GM12878 (cell line): Measurements from ENCODE around the gene EFCAB8. TPM values are rescaled to one million over a fixed set of nuclear protein-coding genes. Genes with fewer than 3 reads are reported as not detected.

Experiments used
- ATAC-seq: fragments of 200-7000 bp; cut with Tn5 transposase; 3 replicates; pipeline ENCODE4 v1.9.1; 2020; ENCODE audit warnings: mild to moderate bottlenecking, moderate library complexity
- BruUV-seq: library from RNA; stranded (reverse); fragments of 400-500 nt; replicated peaks from 2 replicates; lab custom pipeline; 2021; lab: Mats Ljungman, UMichigan
- CTCF ChIA-PET: fragments of 300-600 bp; sonication (Branson Sonifier 250); formaldehyde crosslinking; extraction: SDS; loops from one replicate; lab custom pipeline; 2021; ENCODE audit warnings: inconsistent platforms; lab: Yijun Ruan, JAX
- POLR2A ChIA-PET: fragments of 350-600 bp; formaldehyde crosslinking; extraction: SDS; loops from one replicate; lab custom pipeline; 2021; ENCODE audit warnings: inconsistent platforms; lab: Charles Lee
- RAD21 ChIA-PET: fragments of 300-600 bp; sonication (Branson Sonifier 250); formaldehyde crosslinking; loops from one replicate; lab custom pipeline; 2023; ENCODE audit warnings: antibody characterized with exemption; ENCODE audit not compliant: unreplicated experiment; lab: Charles Lee
- SMC1A ChIA-PET: fragments of 300-600 bp; sonication (Branson Sonifier 250); formaldehyde crosslinking; loops from one replicate; lab custom pipeline; 2023; ENCODE audit not compliant: unreplicated experiment, uncharacterized antibody; lab: Charles Lee
- DNase-seq: peaks from one replicate; pipeline ENCODE4 v3.0.0-alpha.2; 2011; ENCODE audit warnings: low read depth, low spot score
- FAIRE-seq: peaks from 3 replicates; lab custom pipeline; 2011; peaks lifted over from hg19 to GRCh38; lab: Jason Lieb, UNC
- H2AFZ ChIP-seq: 2 replicates; pipeline ENCODE4 v1.6.0; 2011; ENCODE audit warnings: low read depth, low read length, control low read depth; ENCODE audit not compliant: control insufficient read depth
- H3K27ac ChIP-seq: 2 replicates; pipeline ENCODE4 v1.5.1; 2011; ENCODE audit warnings: control low read depth; ENCODE audit not compliant: control insufficient read depth, insufficient read depth
- H3K27me3 ChIP-seq, 2 experiments: replicated peaks in 1 of 2; 2 replicates each; pipeline versions ENCODE4 v1.6.0 to v1.6.1; 2011; ENCODE audit warnings: low read length in 1 of 2; ENCODE audit not compliant: control insufficient read depth in 2 of 2, insufficient read depth in 2 of 2
- H3K36me3 ChIP-seq, 2 experiments: 2 replicates each; pipeline ENCODE4 v1.5.1; 2011; ENCODE audit warnings: low read length in 1 of 2; ENCODE audit not compliant: control insufficient read depth in 2 of 2, insufficient read depth in 2 of 2
- H3K4me1 ChIP-seq: 2 replicates; pipeline ENCODE4 v1.6.1; 2011; ENCODE audit warnings: mild to moderate bottlenecking, low read length, moderate library complexity, mixed read lengths; ENCODE audit not compliant: control insufficient read depth, insufficient read depth
- H3K4me2 ChIP-seq: 2 replicates; pipeline ENCODE4 v1.6.0; 2011; ENCODE audit warnings: control low read depth; ENCODE audit not compliant: control insufficient read depth, insufficient read depth
- H3K4me3 ChIP-seq: fragments of 200-600 bp; sonication (generic); 2 replicates; pipeline ENCODE4 v1.5.1; 2016
- H3K79me2 ChIP-seq: 2 replicates; pipeline ENCODE4 v1.6.0; 2011; ENCODE audit warnings: low read length; ENCODE audit not compliant: control insufficient read depth, insufficient read depth
- H3K9ac ChIP-seq: 2 replicates; pipeline ENCODE4 v1.8.0; 2011; ENCODE audit warnings: low read length, control low read depth, mixed read lengths; ENCODE audit not compliant: control insufficient read depth, insufficient read depth
- H3K9me3 ChIP-seq: replicated peaks from 3 replicates; pipeline ENCODE4 v1.5.1; 2011; ENCODE audit warnings: mild to moderate bottlenecking, low read length; ENCODE audit not compliant: control insufficient read depth, insufficient read depth
- H4K20me1 ChIP-seq: 2 replicates; pipeline ENCODE4 v1.6.0; 2011; ENCODE audit not compliant: control insufficient read depth, insufficient read depth
- BACH1 ChIP-seq: fragments of 450-650 bp; IDR thresholded peaks from 2 replicates; pipeline ENCODE4 v1.6.1; 2017; ENCODE audit warnings: mild to moderate bottlenecking, borderline replicate concordance
- BRCA1 ChIP-seq: IDR thresholded peaks from 2 replicates; pipeline ENCODE4 v1.6.1; 2011; ENCODE audit warnings: low read depth, low read length, improper control_type of control experiment
- CREB1 ChIP-seq: IDR thresholded peaks from 2 replicates; pipeline ENCODE4 v1.6.1; 2012; ENCODE audit warnings: low read depth, mild to moderate bottlenecking, inconsistent platforms
- EGR1 ChIP-seq, 2 experiments: IDR thresholded peaks; 1 replicate in 1 of 2; 2 replicates in 1 of 2; pipeline ENCODE4 v1.6.1; 2011 to 2012; ENCODE audit warnings: low read depth in 2 of 2, low read length in 2 of 2, borderline replicate concordance in 1 of 2, mild to moderate bottlenecking in 1 of 2, moderate library complexity in 1 of 2
- HDAC6 ChIP-seq: fragments of 200-600 bp; sonication (generic); IDR thresholded peaks from one replicate; pipeline ENCODE4 v1.8.0; 2017; ENCODE audit warnings: antibody characterized with exemption; ENCODE audit not compliant: unreplicated experiment
- KDM1A ChIP-seq: fragments of 200-600 bp; sonication (generic); IDR thresholded peaks from 2 replicates; pipeline ENCODE4 v1.6.1; 2016; ENCODE audit warnings: borderline replicate concordance
- MXI1 ChIP-seq: fragments of 150-350 bp; IDR thresholded peaks from 2 replicates; pipeline ENCODE4 v1.6.1; 2011; ENCODE audit warnings: low read depth, mild to moderate bottlenecking, inconsistent platforms, low read length, improper control_type of control experiment
- POU2F2 ChIP-seq: IDR thresholded peaks from 3 replicates; pipeline ENCODE4 v1.6.1; 2011; ENCODE audit warnings: low read depth, mild to moderate bottlenecking, low read length, borderline replicate concordance
- RCOR1 ChIP-seq: conservative IDR thresholded peaks from 2 replicates; pipeline ENCODE4 v1.6.1; 2012; ENCODE audit warnings: low read depth, low read length, improper control_type of control experiment
- SMAD1 ChIP-seq: fragments of 450-650 bp; IDR thresholded peaks from 2 replicates; pipeline ENCODE4 v1.6.1; 2018; ENCODE audit warnings: mild to moderate bottlenecking, low read depth; ENCODE audit not compliant: partially characterized antibody
- SMC3 ChIP-seq: IDR thresholded peaks from 2 replicates; pipeline ENCODE4 v1.6.1; 2011; ENCODE audit warnings: low read length, improper control_type of control experiment, borderline replicate concordance
- SPI1 ChIP-seq: IDR thresholded peaks from 2 replicates; pipeline ENCODE4 v1.6.1; 2011; ENCODE audit warnings: low read depth, mild to moderate bottlenecking, low read length, moderate library complexity, borderline replicate concordance; ENCODE audit not compliant: insufficient read depth
- STAT3 ChIP-seq: IDR thresholded peaks from 2 replicates; pipeline ENCODE4 v1.6.1; 2011; ENCODE audit warnings: low read depth, low read length, improper control_type of control experiment
- SUPT20H ChIP-seq: IDR thresholded peaks from 2 replicates; pipeline ENCODE4 v1.6.1; 2011; ENCODE audit warnings: low read depth, mild to moderate bottlenecking, low read length, moderate library complexity, borderline replicate concordance; ENCODE audit not compliant: control insufficient read depth
- ZNF207 ChIP-seq: fragments of 450-650 bp; IDR thresholded peaks from 2 replicates; pipeline ENCODE4 v1.6.1; 2014; ENCODE audit warnings: antibody characterized with exemption, mild to moderate bottlenecking, borderline replicate concordance
- ZNF274 ChIP-seq: IDR thresholded peaks from one replicate; pipeline ENCODE4 v1.8.0; 2011; ENCODE audit not compliant: insufficient read length, insufficient read depth
- ZNF384 ChIP-seq: IDR thresholded peaks from 2 replicates; pipeline ENCODE4 v1.6.1; 2012; ENCODE audit warnings: low read depth, mild to moderate bottlenecking, low read length, improper control_type of control experiment, borderline replicate concordance
- ZNF622 ChIP-seq: fragments of 450-650 bp; IDR thresholded peaks from 2 replicates; pipeline ENCODE4 v1.6.1; 2017; ENCODE audit warnings: mild to moderate bottlenecking, inconsistent platforms
- WGBS: methylation state at CpG from one replicate; pipeline ENCODE4 v1.1.6; 2016; ENCODE audit warnings: low lambda C conversion rate; ENCODE audit not compliant: insufficient replicate concordance, insufficient coverage; ENCODE audit errors: missing lambda C conversion rate; 5-methylcytosine and 5-hydroxymethylcytosine counted together
- in situ Hi-C: fragments of 300-500 bp; cut with MboI; formaldehyde crosslinking; loops from 9 replicates; pipeline ENCODE4 v1.14.3; 2018; ENCODE audit warnings: mixed read lengths
- intact Hi-C: fragments of 100-400 bp; cut with micrococcal nuclease; formaldehyde crosslinking; loops from one replicate; pipeline ENCODE4 v1.14.2; 2022; ENCODE audit not compliant: unreplicated experiment
- polyA plus RNA-seq, 11 experiments: library from polyadenylated mRNA; depleted of rRNA in 4 of 11; unstranded in 6 of 11; stranded (reverse) in 5 of 11; fragments of >200 nt; fragmentation: Nextera tagmentation in 4 of 11; fragmentation: Illumina TruSeq in 1 of 11; extraction: Ambion mirVana in 4 of 11; extraction: Trizol in 1 of 11; gene quantifications; 1 replicate in 1 of 11; 2 replicates in 10 of 11; pipeline versions ENCODE4 v1.2.1 to v1.2.3, GENCODE V29; 2011 to 2016; ENCODE audit warnings: inconsistent platforms in 2 of 11, missing spikeins in 2 of 11, low read depth in 1 of 11
- total RNA-seq, 4 experiments: library from RNA; depleted of rRNA in 3 of 4; stranded (reverse); fragments of >200 nt in 3 of 4; fragmentation: Illumina TruSeq in 1 of 4; extraction: Trizol in 1 of 4; gene quantifications; 2 replicates each; pipeline versions ENCODE4 v1.2.1 to v1.2.3, GENCODE V29; 2013 to 2021
- TF ChIP-seq, protein P1 (sequence below): fragments of 450-650 bp; formaldehyde crosslinking; IDR thresholded peaks from 2 replicates; pipeline ENCODE4 v1.5.0; 2022; ENCODE audit warnings: mild to moderate bottlenecking, missing genetic modification characterization
- TF ChIP-seq, protein P2 (sequence below): IDR thresholded peaks from 2 replicates; pipeline ENCODE4 v1.6.1; 2012; ENCODE audit warnings: low read depth, low read length, improper control_type of control experiment

EFCAB8 gene
- total and polyA plus RNA-seq, 10 of the 15 experiments (the other 5 are each of a cell fraction or from before 2014, with no cell fraction given), result 0.04 to 0.18 (median 0.06) TPM; not detected in 4

DNA sequence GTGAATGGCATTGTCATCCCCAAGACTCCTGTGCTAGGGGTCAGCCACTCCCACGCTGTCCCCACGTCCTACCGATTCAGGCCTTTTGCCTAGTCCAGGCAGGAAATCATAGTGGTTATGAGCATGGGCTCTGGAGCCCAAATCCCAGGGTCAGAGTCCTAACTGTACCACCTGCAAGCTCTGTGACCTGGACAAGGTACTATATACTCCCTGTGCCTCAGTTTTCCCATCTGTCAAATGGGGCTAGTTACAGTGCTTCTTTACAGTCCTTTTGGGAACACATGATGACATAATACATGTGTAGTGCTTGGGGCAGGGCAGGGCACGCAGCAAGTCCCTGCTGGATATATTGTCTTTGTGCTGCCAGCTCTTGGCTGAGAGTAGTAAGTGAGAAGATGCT is 27.2 kb downstream of the EFCAB8 start:
- ChIA-PET POLR2A (no interaction called here), CTCF (no interaction called here), RAD21 (no interaction called here), SMC1A (interaction anchor here (1.0 kb wide), 1 partner anchor 89 kb away, joined by 3 read pairs; no protein-coding TSS in a partner anchor)
- no peak overlapping the region for H3K9ac ChIP-seq
- H3K4me1 ChIP-seq, result no peaks in the 10 kb centered on the region
- intact Hi-C loops (no loop called here), in situ Hi-C loops (no loop called here)
- H3K9me3 ChIP-seq, result no peaks in the 10 kb centered on the region
- H3K4me3 ChIP-seq, result no peak overlapping the region
- H3K4me2 ChIP-seq, result no peak overlapping the region
- DNase-seq (no peak), FAIRE-seq (no peak), ATAC-seq (no peak)
- H4K20me1 ChIP-seq, result no peaks in the 10 kb centered on the region
- H3K27me3 ChIP-seq, result no peaks in the 10 kb centered on the region
- H3K36me3 ChIP-seq, result no peaks in the 10 kb centered on the region
- TF ChIP-seq HDAC6 (no peak), RCOR1 (no peak), SMC3 (no peak), ZNF207 (no peak), ZNF622 (no peak), ZNF274 (no peak), MXI1 (no peak), SUPT20H (no peak), STAT3 (no peak), ZNF384 (no peak), SMAD1 (no peak), CREB1 (no peak), EGR1 (IDR thresholded peaks at IDR 0.05; ENCODE audit: borderline replicate concordance in 1 of 2, low read depth in 2 of 2, low read length in 2 of 2) (no peak), POU2F2 (no peak), BRCA1 (no peak), SPI1 (no peak), BACH1 (no peak), KDM1A (no peak)
- TF ChIP-seq, protein P1, sequence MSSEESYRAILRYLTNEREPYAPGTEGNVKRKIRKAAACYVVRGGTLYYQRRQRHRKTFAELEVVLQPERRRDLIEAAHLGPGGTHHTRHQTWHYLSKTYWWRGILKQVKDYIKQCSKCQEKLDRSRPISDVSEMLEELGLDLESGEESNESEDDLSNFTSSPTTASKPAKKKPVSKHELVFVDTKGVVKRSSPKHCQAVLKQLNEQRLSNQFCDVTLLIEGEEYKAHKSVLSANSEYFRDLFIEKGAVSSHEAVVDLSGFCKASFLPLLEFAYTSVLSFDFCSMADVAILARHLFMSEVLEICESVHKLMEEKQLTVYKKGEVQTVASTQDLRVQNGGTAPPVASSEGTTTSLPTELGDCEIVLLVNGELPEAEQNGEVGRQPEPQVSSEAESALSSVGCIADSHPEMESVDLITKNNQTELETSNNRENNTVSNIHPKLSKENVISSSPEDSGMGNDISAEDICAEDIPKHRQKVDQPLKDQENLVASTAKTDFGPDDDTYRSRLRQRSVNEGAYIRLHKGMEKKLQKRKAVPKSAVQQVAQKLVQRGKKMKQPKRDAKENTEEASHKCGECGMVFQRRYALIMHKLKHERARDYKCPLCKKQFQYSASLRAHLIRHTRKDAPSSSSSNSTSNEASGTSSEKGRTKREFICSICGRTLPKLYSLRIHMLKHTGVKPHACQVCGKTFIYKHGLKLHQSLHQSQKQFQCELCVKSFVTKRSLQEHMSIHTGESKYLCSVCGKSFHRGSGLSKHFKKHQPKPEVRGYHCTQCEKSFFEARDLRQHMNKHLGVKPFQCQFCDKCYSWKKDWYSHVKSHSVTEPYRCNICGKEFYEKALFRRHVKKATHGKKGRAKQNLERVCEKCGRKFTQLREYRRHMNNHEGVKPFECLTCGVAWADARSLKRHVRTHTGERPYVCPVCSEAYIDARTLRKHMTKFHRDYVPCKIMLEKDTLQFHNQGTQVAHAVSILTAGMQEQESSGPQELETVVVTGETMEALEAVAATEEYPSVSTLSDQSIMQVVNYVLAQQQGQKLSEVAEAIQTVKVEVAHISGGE (CRISPR knock-in tag), result no peak
- TF ChIP-seq, protein P2, sequence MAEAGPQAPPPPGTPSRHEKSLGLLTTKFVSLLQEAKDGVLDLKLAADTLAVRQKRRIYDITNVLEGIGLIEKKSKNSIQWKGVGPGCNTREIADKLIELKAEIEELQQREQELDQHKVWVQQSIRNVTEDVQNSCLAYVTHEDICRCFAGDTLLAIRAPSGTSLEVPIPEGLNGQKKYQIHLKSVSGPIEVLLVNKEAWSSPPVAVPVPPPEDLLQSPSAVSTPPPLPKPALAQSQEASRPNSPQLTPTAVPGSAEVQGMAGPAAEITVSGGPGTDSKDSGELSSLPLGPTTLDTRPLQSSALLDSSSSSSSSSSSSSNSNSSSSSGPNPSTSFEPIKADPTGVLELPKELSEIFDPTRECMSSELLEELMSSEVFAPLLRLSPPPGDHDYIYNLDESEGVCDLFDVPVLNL, result no peak
- no peaks in the 10 kb centered on the region for H3K79me2 ChIP-seq
- H3K27ac ChIP-seq, result no peak overlapping the region
- no TSS peak for BruUV-seq
- H2AFZ ChIP-seq, result no peak overlapping the region
- WGBS, result 43% methylated on average over 4 of the region's 4 CpGs
